ENCODE measurements around the gene COL23A1.

COL23A1 gene

GRCh38 chr5:178511172-178511571 lies 79.0 kb downstream of the COL23A1 start:
- Histone ChIP-seq H2BK15ac (replicated peaks; ENCODE audit: low read depth) (no peak overlapping the region), H3K27ac (ENCODE audit: low read depth, low read length) (no peak overlapping the region), H3K4me3 (ENCODE audit: low read length) (no peak overlapping the region), H3K4me2 (ENCODE audit: low read length) (no peak overlapping the region), H3K4me1 (ENCODE audit: control insufficient read depth, low read depth, low read length) (no peaks in the 10 kb centered on the region), H3K4ac (ENCODE audit: low read depth, low read length) (no peak overlapping the region), H3K56ac (ENCODE audit: low read length) (no peak overlapping the region), H3K79me1 (ENCODE audit: low read length) (no peaks in the 10 kb centered on the region), H2BK120ac (ENCODE audit: low read depth, low read length) (no peak overlapping the region), H4K8ac (ENCODE audit: low read depth, low read length) (no peak overlapping the region), H3K18ac (ENCODE audit: low read length) (no peak overlapping the region), H3K23ac (ENCODE audit: low read length) (no peak overlapping the region), H3K27me3 (ENCODE audit: insufficient read depth, low read length, poor library complexity) (no peaks in the 10 kb centered on the region), H3K36me3 (ENCODE audit: control insufficient read depth, insufficient read depth, low read length) (no peaks in the 10 kb centered on the region), H4K5ac (ENCODE audit: low read length) (no peak overlapping the region), H3K9ac (ENCODE audit: low read length) (no peak overlapping the region), H2BK5ac (ENCODE audit: low read length) (no peak overlapping the region), H3K79me2 (ENCODE audit: control insufficient read depth, insufficient read depth, low read length) (no peaks in the 10 kb centered on the region), H2AK5ac (ENCODE audit: low read length) (no peak overlapping the region)
- no CpG with 5 or more reads among the region's 3 CpGs for WGBS (ENCODE audit: extremely low coverage, insufficient coverage, low lambda C conversion rate)
- DNase-seq = no peak

- Histone ChIP-seq H3K4me1 (ENCODE audit: control insufficient read depth, low read depth, low read length) (no peaks in the 10 kb centered on the region), H2BK120ac (ENCODE audit: low read depth, low read length) (no peak overlapping the region), H3K36me3 (ENCODE audit: control insufficient read depth, insufficient read depth, low read length) (no peaks in the 10 kb centered on the region), H3K79me1 (ENCODE audit: low read length) (no peaks in the 10 kb centered on the region), H4K5ac (ENCODE audit: low read length) (no peak overlapping the region), H3K56ac (ENCODE audit: low read length) (no peak overlapping the region), H2AK5ac (ENCODE audit: low read length) (no peak overlapping the region), H2BK5ac (ENCODE audit: low read length) (no peak overlapping the region), H3K4me2 (ENCODE audit: low read length) (no peak overlapping the region), H3K18ac (ENCODE audit: low read length) (no peak overlapping the region), H3K27me3 (ENCODE audit: insufficient read depth, low read length, poor library complexity) (no peaks in the 10 kb centered on the region), H4K8ac (ENCODE audit: low read depth, low read length) (no peak overlapping the region), H3K9ac (ENCODE audit: low read length) (no peak overlapping the region), H3K4ac (ENCODE audit: low read depth, low read length) (no peak overlapping the region), H3K27ac (ENCODE audit: low read depth, low read length) (no peak overlapping the region), H3K79me2 (ENCODE audit: control insufficient read depth, insufficient read depth, low read length) (no peaks in the 10 kb centered on the region), H2BK15ac (replicated peaks; ENCODE audit: low read depth) (no peak overlapping the region), H3K23ac (ENCODE audit: low read length) (no peak overlapping the region), H3K4me3 (ENCODE audit: low read length) (no peak overlapping the region)
- DNase-seq = no peak
- WGBS (ENCODE audit: extremely low coverage, insufficient coverage, low lambda C conversion rate) = no CpG with 5 or more reads among the region's 15 CpGs
Measured at GRCh38 chr5:178509491-178510057, 80.6 kb downstream of the COL23A1 start.

GRCh38 chr5:178507151-178507932 lies 82.9 kb downstream of the COL23A1 start:
- no peak overlapping the region for H2BK5ac ChIP-seq (ENCODE audit: low read length)
- no peaks in the 10 kb centered on the region for H3K4me1 ChIP-seq (ENCODE audit: control insufficient read depth, low read depth, low read length)

GRCh38 chr5:178505639-178506407 lies 84.4 kb downstream of the COL23A1 start:
- Histone ChIP-seq H3K79me1 (ENCODE audit: low read length) (no peaks in the 10 kb centered on the region), H3K27me3 (ENCODE audit: insufficient read depth, low read length, poor library complexity) (no peaks in the 10 kb centered on the region), H2BK15ac (replicated peaks; ENCODE audit: low read depth) (no peak overlapping the region), H3K9ac (ENCODE audit: low read length) (no peak overlapping the region), H2BK5ac (ENCODE audit: low read length) (no peak overlapping the region), H3K4ac (ENCODE audit: low read depth, low read length) (no peak overlapping the region), H4K5ac (ENCODE audit: low read length) (no peak overlapping the region), H3K4me2 (ENCODE audit: low read length) (no peak overlapping the region), H3K27ac (ENCODE audit: low read depth, low read length) (no peak overlapping the region), H4K8ac (ENCODE audit: low read depth, low read length) (no peak overlapping the region), H3K56ac (ENCODE audit: low read length) (no peak overlapping the region), H3K36me3 (ENCODE audit: control insufficient read depth, insufficient read depth, low read length) (no peaks in the 10 kb centered on the region), H3K79me2 (ENCODE audit: control insufficient read depth, insufficient read depth, low read length) (no peaks in the 10 kb centered on the region), H2BK120ac (ENCODE audit: low read depth, low read length) (no peak overlapping the region), H2AK5ac (ENCODE audit: low read length) (no peak overlapping the region), H3K18ac (ENCODE audit: low read length) (no peak overlapping the region), H3K23ac (ENCODE audit: low read length) (no peak overlapping the region), H3K4me3 (ENCODE audit: low read length) (no peak overlapping the region), H3K4me1 (ENCODE audit: control insufficient read depth, low read depth, low read length) (no peaks in the 10 kb centered on the region)
- no peak for DNase-seq
- no CpG with 5 or more reads among the region's 13 CpGs for WGBS (ENCODE audit: extremely low coverage, insufficient coverage, low lambda C conversion rate)

More at GRCh38 chr5:178507151-178507932, 82.9 kb downstream of the COL23A1 start:
- no peak overlapping the region for H3K9ac ChIP-seq (ENCODE audit: low read length)
- H3K4me2 ChIP-seq (ENCODE audit: low read length) = no peak overlapping the region
- no peaks in the 10 kb centered on the region for H3K79me2 ChIP-seq (ENCODE audit: control insufficient read depth, insufficient read depth, low read length)
- H4K8ac ChIP-seq (ENCODE audit: low read depth, low read length) = no peak overlapping the region
- H2AK5ac ChIP-seq (ENCODE audit: low read length) = no peak overlapping the region
- H3K27ac ChIP-seq (ENCODE audit: low read depth, low read length) = no peak overlapping the region
- H3K23ac ChIP-seq (ENCODE audit: low read length) = no peak overlapping the region
- no peak overlapping the region for H4K5ac ChIP-seq (ENCODE audit: low read length)
- no peaks in the 10 kb centered on the region for H3K27me3 ChIP-seq (ENCODE audit: insufficient read depth, low read length, poor library complexity)
- DNase-seq = no peak
- H2BK120ac ChIP-seq (ENCODE audit: low read depth, low read length) = no peak overlapping the region
- H2BK15ac ChIP-seq (replicated peaks; ENCODE audit: low read depth) = no peak overlapping the region
- H3K18ac ChIP-seq (ENCODE audit: low read length) = no peak overlapping the region
- no peaks in the 10 kb centered on the region for H3K79me1 ChIP-seq (ENCODE audit: low read length)
- no CpG with 5 or more reads among the region's 12 CpGs for WGBS (ENCODE audit: extremely low coverage, insufficient coverage, low lambda C conversion rate)
- no peaks in the 10 kb centered on the region for H3K36me3 ChIP-seq (ENCODE audit: control insufficient read depth, insufficient read depth, low read length)
- no peak overlapping the region for H3K56ac ChIP-seq (ENCODE audit: low read length)
- H3K4ac ChIP-seq (ENCODE audit: low read depth, low read length) = no peak overlapping the region
- H3K4me3 ChIP-seq (ENCODE audit: low read length) = no peak overlapping the region

GRCh38 chr5:178504340-178504960 lies 85.7 kb downstream of the COL23A1 start:
- H3K4ac ChIP-seq (ENCODE audit: low read depth, low read length) = no peak overlapping the region
- H4K5ac ChIP-seq (ENCODE audit: low read length) = no peak overlapping the region
- no peak overlapping the region for H3K9ac ChIP-seq (ENCODE audit: low read length)
- DNase-seq = no peak
- no peak overlapping the region for H2BK5ac ChIP-seq (ENCODE audit: low read length)
- WGBS (ENCODE audit: extremely low coverage, insufficient coverage, low lambda C conversion rate) = no CpG with 5 or more reads among the region's 11 CpGs
- H3K4me1 ChIP-seq (ENCODE audit: control insufficient read depth, low read depth, low read length) = no peaks in the 10 kb centered on the region
- H3K79me2 ChIP-seq (ENCODE audit: control insufficient read depth, insufficient read depth, low read length) = no peaks in the 10 kb centered on the region
- no peak overlapping the region for H4K8ac ChIP-seq (ENCODE audit: low read depth, low read length)
- H2BK120ac ChIP-seq (ENCODE audit: low read depth, low read length) = no peak overlapping the region
- H3K79me1 ChIP-seq (ENCODE audit: low read length) = no peaks in the 10 kb centered on the region
- no peaks in the 10 kb centered on the region for H3K36me3 ChIP-seq (ENCODE audit: control insufficient read depth, insufficient read depth, low read length)
- no peak overlapping the region for H2AK5ac ChIP-seq (ENCODE audit: low read length)
- H3K4me3 ChIP-seq (ENCODE audit: low read length) = no peak overlapping the region
- no peaks in the 10 kb centered on the region for H3K27me3 ChIP-seq (ENCODE audit: insufficient read depth, low read length, poor library complexity)
- H3K4me2 ChIP-seq (ENCODE audit: low read length) = no peak overlapping the region
- peak overlapping the region; percentile 24 for H3K23ac ChIP-seq (ENCODE audit: low read length)
- no peak overlapping the region for H3K18ac ChIP-seq (ENCODE audit: low read length)
- no peak overlapping the region for H3K56ac ChIP-seq (ENCODE audit: low read length)
- H2BK15ac ChIP-seq (replicated peaks; ENCODE audit: low read depth) = no peak overlapping the region
- H3K27ac ChIP-seq (ENCODE audit: low read depth, low read length) = no peak overlapping the region

Data from mesendoderm (in vitro differentiated cells).